Astrocyte of the cerebellum (primary cell): ENCODE data around the gene COL25A1.

Source experiments
- DNase-seq: peaks from one replicate; pipeline ENCODE4 v3.0.0-alpha.2; 2011; ENCODE audit warnings: low read depth
- H3K4me3 ChIP-seq: 2 replicates; pipeline ENCODE4 v1.5.1; 2011; ENCODE audit warnings: mild to moderate bottlenecking, low read depth, low read length, moderate library complexity
- in situ Hi-C: cut with HindIII; loops from 2 replicates; pipeline ENCODE4 v1.10.0; 2017; ENCODE audit warnings: low sequenced_read_pairs
- TF ChIP-seq, protein P1 (sequence below): IDR thresholded peaks from 2 replicates; pipeline ENCODE4 v1.5.1; 2012; ENCODE audit warnings: low read length, low read depth, moderate library complexity, mild to moderate bottlenecking; ENCODE audit errors: missing control alignments

COL25A1 gene

GRCh38 chr4:108903464-108904221, 398.8 kb downstream of the COL25A1 start:
- H3K4me3 ChIP-seq: no peak overlapping the region
- in situ Hi-C loops: no loop called here
- TF ChIP-seq, protein P1, sequence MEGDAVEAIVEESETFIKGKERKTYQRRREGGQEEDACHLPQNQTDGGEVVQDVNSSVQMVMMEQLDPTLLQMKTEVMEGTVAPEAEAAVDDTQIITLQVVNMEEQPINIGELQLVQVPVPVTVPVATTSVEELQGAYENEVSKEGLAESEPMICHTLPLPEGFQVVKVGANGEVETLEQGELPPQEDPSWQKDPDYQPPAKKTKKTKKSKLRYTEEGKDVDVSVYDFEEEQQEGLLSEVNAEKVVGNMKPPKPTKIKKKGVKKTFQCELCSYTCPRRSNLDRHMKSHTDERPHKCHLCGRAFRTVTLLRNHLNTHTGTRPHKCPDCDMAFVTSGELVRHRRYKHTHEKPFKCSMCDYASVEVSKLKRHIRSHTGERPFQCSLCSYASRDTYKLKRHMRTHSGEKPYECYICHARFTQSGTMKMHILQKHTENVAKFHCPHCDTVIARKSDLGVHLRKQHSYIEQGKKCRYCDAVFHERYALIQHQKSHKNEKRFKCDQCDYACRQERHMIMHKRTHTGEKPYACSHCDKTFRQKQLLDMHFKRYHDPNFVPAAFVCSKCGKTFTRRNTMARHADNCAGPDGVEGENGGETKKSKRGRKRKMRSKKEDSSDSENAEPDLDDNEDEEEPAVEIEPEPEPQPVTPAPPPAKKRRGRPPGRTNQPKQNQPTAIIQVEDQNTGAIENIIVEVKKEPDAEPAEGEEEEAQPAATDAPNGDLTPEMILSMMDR: no peak
- no peak for DNase-seq

DNA sequence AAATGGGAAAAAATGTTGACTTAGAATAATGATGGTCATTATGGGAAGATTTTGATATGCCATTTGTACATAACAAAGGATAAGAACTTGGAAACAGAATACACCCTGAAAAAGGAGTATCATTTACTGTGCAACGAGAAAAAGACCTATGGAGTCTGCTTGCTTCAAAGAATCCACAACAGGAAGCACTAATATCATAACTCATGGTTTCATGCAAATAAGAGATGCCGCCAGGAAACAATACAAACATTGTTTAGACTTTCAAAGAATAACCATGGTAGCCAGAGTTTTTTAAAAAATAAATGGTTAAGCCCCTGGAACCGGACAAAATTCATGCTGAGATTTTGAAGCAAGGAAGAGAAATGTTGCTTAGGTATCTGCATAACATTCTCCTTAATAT, 399.7 kb downstream of the COL25A1 start:
- in situ Hi-C loops: no loop called here
- TF ChIP-seq, protein P1: no peak
- H3K4me3 ChIP-seq: no peak overlapping the region
- DNase-seq: no peak

DNA sequence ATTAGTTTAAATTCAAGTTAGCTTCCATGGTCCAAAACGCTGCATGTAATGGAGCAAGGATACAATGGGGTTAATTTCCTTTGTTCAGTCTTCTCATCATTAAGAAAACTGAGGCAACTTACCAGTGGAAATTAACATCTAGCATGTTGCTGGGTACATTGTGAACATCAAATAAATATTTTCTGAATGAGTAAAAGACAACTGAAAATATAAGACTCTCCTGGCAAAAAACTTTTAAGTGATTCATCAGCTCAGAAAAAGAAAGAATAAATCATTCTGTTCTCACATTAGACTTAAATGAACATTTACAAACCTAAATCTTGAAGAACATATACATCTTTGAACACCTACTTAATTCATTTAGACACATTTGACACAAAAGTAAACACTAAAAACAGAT, 401.2 kb downstream of the COL25A1 start:
- in situ Hi-C loops: no loop called here
- TF ChIP-seq, protein P1: no peak
- DNase-seq: no peak
- no peak overlapping the region for H3K4me3 ChIP-seq

- no peak overlapping the region for H3K4me3 ChIP-seq
- in situ Hi-C loops: no loop called here
- TF ChIP-seq, protein P1: no peak
- DNase-seq: no peak
Observed at GRCh38 chr4:108900018-108900580, 402.4 kb downstream of the COL25A1 start.

- H3K4me3 ChIP-seq: no peak overlapping the region
- in situ Hi-C loops: no loop called here
- no peak for DNase-seq
- TF ChIP-seq, protein P1: no peak
Observed at GRCh38 chr4:108893468-108893867, 409.0 kb downstream of the COL25A1 start.

DNA sequence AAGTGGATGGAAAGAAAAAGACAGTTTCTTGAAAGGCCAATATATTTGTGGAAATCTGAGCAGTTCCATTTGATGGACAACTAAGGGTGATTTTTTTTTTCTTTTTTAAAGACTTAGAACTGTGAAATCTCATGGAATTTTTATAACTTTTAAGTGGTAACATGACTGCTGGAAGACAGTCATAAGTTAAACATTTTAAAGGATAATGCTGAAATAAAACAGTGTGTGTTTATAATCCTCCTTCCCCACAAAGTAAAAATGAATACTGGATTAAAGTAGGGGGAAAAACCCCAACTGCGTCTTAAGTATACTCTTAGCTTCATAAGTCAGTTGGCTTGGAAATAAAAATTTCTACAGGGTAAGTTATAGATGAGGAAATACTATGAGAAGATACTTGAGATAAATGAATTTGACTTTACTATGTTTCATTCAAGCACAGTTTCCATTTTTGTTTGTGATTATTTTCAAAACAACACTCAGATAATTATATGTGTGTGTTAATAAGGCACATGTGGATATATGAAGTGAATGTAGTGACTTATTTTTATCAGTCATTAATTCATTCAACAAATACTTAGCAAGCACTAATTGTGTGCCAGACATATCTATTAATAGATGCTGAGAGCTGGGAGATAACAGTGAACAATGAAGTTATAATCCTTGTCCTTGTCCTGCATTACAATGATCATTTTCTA, 410.4 kb downstream of the COL25A1 start:
- in situ Hi-C loops: no loop called here
- TF ChIP-seq, protein P1: no peak
- no peak for DNase-seq
- H3K4me3 ChIP-seq: no peak overlapping the region
